Spleen (tissue), 11 donors: Measurements from ENCODE around the gene KIAA1328. TPM values are rescaled to one million over a fixed set of nuclear protein-coding genes. Genes with fewer than 3 reads are reported as not detected.

ENCODE experiments used
- DNase-seq: peaks from one replicate; pipeline ENCODE4 v3.0.0-alpha.2; 2020
- H3K27ac ChIP-seq, 8 donors: fragments of 200-600 bp; sonication (generic) in 7 of 8; 1 replicate in 4 of 8; 2 replicates in 4 of 8; pipeline versions ENCODE4 v1.5.0 to v1.8.0; 2016 to 2021; ENCODE audit warnings: inconsistent platforms in 4 of 8, mild to moderate bottlenecking in 4 of 8, moderate library complexity in 1 of 8
- H3K27me3 ChIP-seq, 7 donors: fragments of 200-600 bp; sonication (generic) in 6 of 7; replicated peaks in 1 of 7; 1 replicate in 4 of 7; 2 replicates in 3 of 7; pipeline versions ENCODE4 v1.5.0 to v1.8.0; 2016 to 2021; ENCODE audit warnings: inconsistent platforms in 3 of 7, mild to moderate bottlenecking in 1 of 7
- H3K36me3 ChIP-seq, 6 donors: fragments of 200-600 bp; sonication (generic) in 5 of 6; 1 replicate in 4 of 6; 2 replicates in 2 of 6; pipeline versions ENCODE4 v1.5.0 to v1.8.0; 2016 to 2021; ENCODE audit warnings: inconsistent platforms in 2 of 6
- H3K4me1 ChIP-seq, 6 donors: fragments of 200-600 bp; sonication (generic) in 5 of 6; 1 replicate in 3 of 6; 2 replicates in 3 of 6; pipeline versions ENCODE4 v1.5.0 to v1.8.0; 2016 to 2021; ENCODE audit warnings: inconsistent platforms in 3 of 6
- H3K4me3 ChIP-seq, 8 donors: fragments of 200-600 bp; sonication (generic) in 7 of 8; 1 replicate in 4 of 8; 2 replicates in 4 of 8; pipeline versions ENCODE4 v1.5.0 to v1.8.0; 2016 to 2021; ENCODE audit warnings: inconsistent platforms in 4 of 8, mild to moderate bottlenecking in 4 of 8, moderate library complexity in 2 of 8
- H3K9me3 ChIP-seq, 8 donors: fragments of 200-600 bp; sonication (generic) in 7 of 8; 1 replicate in 4 of 8; 2 replicates in 4 of 8; pipeline versions ENCODE4 v1.5.0 to v1.8.0; 2016 to 2021; ENCODE audit warnings: inconsistent platforms in 4 of 8
- CTCF ChIP-seq, 11 experiments: fragments of 200-600 bp in 7 of 11; fragments of 450-650 bp in 4 of 11; sonication (generic) in 4 of 11; IDR thresholded peaks in 8 of 11; conservative IDR thresholded peaks in 3 of 11; 1 replicate in 7 of 11; 2 replicates in 4 of 11; pipeline versions ENCODE4 v1.4.0 to v1.8.0; 2016 to 2021; ENCODE audit warnings: antibody characterized with exemption in 11 of 11, inconsistent platforms in 4 of 11, mild to moderate bottlenecking in 1 of 11
- POLR2A ChIP-seq, 3 donors: fragments of 450-650 bp; IDR thresholded peaks; one replicate each; pipeline ENCODE4 v1.5.1; 2017; ENCODE audit warnings: antibody characterized with exemption in 3 of 3, mild to moderate bottlenecking in 1 of 3
- POLR2AphosphoS5 ChIP-seq, 3 donors: sonication (generic); formaldehyde crosslinking; IDR thresholded peaks; one replicate each; pipeline ENCODE4 v1.5.1; 2017; ENCODE audit warnings: antibody characterized with exemption in 3 of 3
- WGBS, 5 donors: extraction: QIAGEN DNeasy Blood & Tissue Kit in 3 of 5; methylation state at CpG; one replicate each; pipeline versions ENCODE4 v1.1.5 to v1.1.7; 2013 to 2018; 5-methylcytosine and 5-hydroxymethylcytosine counted together
- intact Hi-C: fragments of 100-400 bp; cut with DNase I; formaldehyde crosslinking; loops from one replicate; pipeline ENCODE4 v1.15.0; 2023; ENCODE audit warnings: low total_unique reads
- polyA plus RNA-seq, 3 donors: library from polyadenylated mRNA; stranded (reverse); fragments of 200-250 nt; gene quantifications; one replicate each; pipeline ENCODE4 v1.2.1, GENCODE V29; 2013
- total RNA-seq, 7 donors: library from RNA; depleted of rRNA in 3 of 7; stranded (reverse); fragments of >200 nt in 3 of 7; fragmentation: NEBNext Ultra II Directional in 4 of 7; extraction: Animal tissue kit (Norgen Biotek cat#: 25700) in 4 of 7; gene quantifications; one replicate each; pipeline versions ENCODE4 v1.1.0 to v1.2.1, GENCODE V29; 2016 to 2021
- donor health status: healthy with polysubstance abuse.
- donor health status: DM: no; HTN: no; CAD: no; lungs with moderate emphysema.
- donor health status: DM: no; HTN: no; CAD: no.
- donor health status: Bipolar disorder and iron deficiency.
- donor health status: healthy.
- donor health status: DM: no; HTN: no; CAD: no.
- donor health status: DM: yes; HTN: yes; CAD: no.

The KIAA1328 gene
- total and polyA plus RNA-seq, 10 donors = 1.9 to 27.1 (median 14.9) TPM

GRCh38 chr18:36808681-36809080, 20.2 kb upstream of the KIAA1328 start:
- intact Hi-C loops = no loop called here

GRCh38 chr18:36809590-36810381, 19.1 kb upstream of the KIAA1328 start:
- no peak for DNase-seq
- TF ChIP-seq POLR2AphosphoS5 (IDR thresholded peaks at IDR 0.05) (no peak), POLR2A (IDR thresholded peaks at IDR 0.05) (no peak), CTCF (IDR thresholded peaks at IDR 0.05 in 8 of 11, conservative IDR thresholded peaks at IDR 0.05 in 3 of 11) (peak; percentile 24 to 87 (median 74))
- Histone ChIP-seq H3K27me3 (no peaks in the 10 kb centered on the region), H3K4me1 (peaks cover 0 to 16% (median 7%) of the 10 kb centered on the region in 6 donors), H3K9me3 (no peaks in the 10 kb centered on the region), H3K27ac (no peak overlapping the region), H3K36me3 (peaks cover 0 to 82% (median 25%) of the 10 kb centered on the region in 6 donors), H3K4me3 (no peak overlapping the region)
- intact Hi-C loops = no loop called here
- 46 to 48% (median 47%) methylated on average over 6 of the region's 6 CpGs for WGBS, 5 donors

More at GRCh38 chr18:36808681-36809080, 20.2 kb upstream of the KIAA1328 start:
- peaks cover 5 to 82% (median 33%) of the 10 kb centered on the region in 6 donors for H3K36me3 ChIP-seq
- no peak for DNase-seq
- H3K27ac ChIP-seq = no peak overlapping the region
- H3K4me1 ChIP-seq = peaks cover 0 to 16% (median 7%) of the 10 kb centered on the region in 6 donors
- H3K27me3 ChIP-seq = no peaks in the 10 kb centered on the region
- H3K9me3 ChIP-seq = no peaks in the 10 kb centered on the region
- TF ChIP-seq POLR2A (IDR thresholded peaks at IDR 0.05) (no peak), CTCF (IDR thresholded peaks at IDR 0.05 in 8 of 11, conservative IDR thresholded peaks at IDR 0.05 in 3 of 11) (no peak), POLR2AphosphoS5 (IDR thresholded peaks at IDR 0.05) (no peak)
- 92 to 97% (median 95%) methylated on average over 2 of the region's 2 CpGs for WGBS, 5 donors
- H3K4me3 ChIP-seq = no peak overlapping the region

GRCh38 chr18:36811430-36811829, 17.5 kb upstream of the KIAA1328 start:
- Histone ChIP-seq H3K27me3 (no peaks in the 10 kb centered on the region), H3K9me3 (no peaks in the 10 kb centered on the region), H3K27ac (peak overlapping the region in 1 of 8 donors; percentile 49), H3K36me3 (peaks cover 0 to 82% (median 10%) of the 10 kb centered on the region in 6 donors), H3K4me3 (no peak overlapping the region), H3K4me1 (peaks cover 0 to 16% (median 7%) of the 10 kb centered on the region in 6 donors)
- no peak for TF ChIP-seq POLR2AphosphoS5 (IDR thresholded peaks at IDR 0.05)
- TF ChIP-seq CTCF (IDR thresholded peaks at IDR 0.05 in 8 of 11, conservative IDR thresholded peaks at IDR 0.05 in 3 of 11) = no peak
- no peak for TF ChIP-seq POLR2A (IDR thresholded peaks at IDR 0.05)
- intact Hi-C loops = no loop called here
- 87 to 99% (median 90%) methylated on average over 3 of the region's 3 CpGs for WGBS, 5 donors
- no peak for DNase-seq

GRCh38 chr18:36811955-36812354, 17.0 kb upstream of the KIAA1328 start:
- DNase-seq = no peak
- Histone ChIP-seq H3K4me1 (peaks cover 0 to 16% (median 7%) of the 10 kb centered on the region in 6 donors), H3K27ac (peak overlapping the region in 2 of 8 donors; percentile 32 to 49), H3K36me3 (peaks cover 0 to 83% (median 8%) of the 10 kb centered on the region in 6 donors), H3K27me3 (no peaks in the 10 kb centered on the region), H3K4me3 (no peak overlapping the region), H3K9me3 (no peaks in the 10 kb centered on the region)
- intact Hi-C loops = no loop called here
- TF ChIP-seq CTCF (IDR thresholded peaks at IDR 0.05 in 8 of 11, conservative IDR thresholded peaks at IDR 0.05 in 3 of 11) (no peak), POLR2AphosphoS5 (IDR thresholded peaks at IDR 0.05) (no peak), POLR2A (IDR thresholded peaks at IDR 0.05) (no peak)
